WTC11 (cell line): Measurements from ENCODE around the gene SFT2D2. TPM values are rescaled to one million over a fixed set of nuclear protein-coding genes. Genes with fewer than 3 reads are reported as not detected.

Source experiments
- ATAC-seq: fragments of 200-7000 bp; cut with Tn5 transposase; 2 replicates; pipeline ENCODE4 v1.10.0; 2021; ENCODE audit warnings: mild to moderate bottlenecking, moderate library complexity
- CTCF ChIA-PET: fragments of 300-600 bp; sonication (Branson Sonifier 250); formaldehyde crosslinking; loops from one replicate; lab custom pipeline; 2021; ENCODE audit warnings: antibody characterized with exemption; lab: Charles Lee
- POLR2A ChIA-PET: fragments of 350-600 bp; sonication (Branson Sonifier 250); formaldehyde crosslinking; loops from one replicate; lab custom pipeline; 2021; ENCODE audit warnings: antibody characterized with exemption; lab: Charles Lee
- DNase-seq: peaks from one replicate; pipeline ENCODE4 v3.0.0; 2021; ENCODE audit warnings: low spot score
- H3K27ac Mint-ChIP-seq: 2 replicates; pipeline ENCODE4 v1.8.0; 2021; ENCODE audit warnings: mixed read lengths
- H3K27me3 Mint-ChIP-seq: 2 replicates; pipeline ENCODE4 v1.8.0; 2021; ENCODE audit warnings: low read depth, mild to moderate bottlenecking, moderate library complexity, mixed read lengths
- H3K36me3 Mint-ChIP-seq: 2 replicates; pipeline ENCODE4 v1.8.0; 2021; ENCODE audit warnings: mixed read lengths
- H3K4me1 Mint-ChIP-seq: 2 replicates; pipeline ENCODE4 v1.8.0; 2022; ENCODE audit warnings: mixed read lengths
- H3K4me3 Mint-ChIP-seq: 2 replicates; pipeline ENCODE4 v1.8.0; 2021; ENCODE audit warnings: mild to moderate bottlenecking, moderate library complexity, mixed read lengths
- H3K9me3 Mint-ChIP-seq: 2 replicates; pipeline ENCODE4 v1.8.0; 2021; ENCODE audit warnings: mixed read lengths
- EMX1 ChIP-seq: fragments of 250-450 bp; sonication (Bioruptor Pico); IDR thresholded peaks from 2 replicates; pipeline ENCODE4 v1.8.0; 2021; ENCODE audit warnings: mild to moderate bottlenecking
- FOXP1 ChIP-seq: sonication (generic); formaldehyde crosslinking; IDR thresholded peaks from 2 replicates; pipeline ENCODE4 v1.8.0; 2022; ENCODE audit warnings: missing genetic modification reagents, mild to moderate bottlenecking, moderate library complexity, borderline replicate concordance
- GRHL2 ChIP-seq: fragments of 250-450 bp; sonication (Bioruptor Pico); IDR thresholded peaks from 2 replicates; pipeline ENCODE4 v1.8.0; 2022; ENCODE audit warnings: mild to moderate bottlenecking, moderate library complexity; ENCODE audit not compliant: insufficient replicate concordance, severe bottlenecking
- IRF2 ChIP-seq: sonication (generic); formaldehyde crosslinking; IDR thresholded peaks from 2 replicates; pipeline ENCODE4 v1.8.0; 2022; ENCODE audit warnings: low read depth, missing genetic modification reagents, borderline replicate concordance
- NR1H2 ChIP-seq: sonication (generic); formaldehyde crosslinking; IDR thresholded peaks from 2 replicates; pipeline ENCODE4 v1.9.0; 2021; ENCODE audit warnings: mild to moderate bottlenecking, moderate library complexity, missing genetic modification reagents
- RELA ChIP-seq: sonication (generic); formaldehyde crosslinking; IDR thresholded peaks from 2 replicates; pipeline ENCODE4 v1.8.1; 2022; ENCODE audit warnings: missing genetic modification reagents, mild to moderate bottlenecking, borderline replicate concordance
- RORB ChIP-seq: fragments of 250-450 bp; sonication (Bioruptor Pico); IDR thresholded peaks from 2 replicates; pipeline ENCODE4 v1.9.0; 2021; ENCODE audit warnings: mild to moderate bottlenecking
- SMAD3 ChIP-seq: sonication (generic); formaldehyde crosslinking; IDR thresholded peaks from 2 replicates; pipeline ENCODE4 v1.8.0; 2022; ENCODE audit warnings: missing genetic modification reagents, mild to moderate bottlenecking, borderline replicate concordance
- TCF7 ChIP-seq: sonication (generic); formaldehyde crosslinking; IDR thresholded peaks from 2 replicates; pipeline ENCODE4 v1.8.0; 2022; ENCODE audit warnings: mild to moderate bottlenecking, low read depth, missing genetic modification reagents, moderate library complexity
- ZNF263 ChIP-seq: sonication (generic); formaldehyde crosslinking; IDR thresholded peaks from 2 replicates; pipeline ENCODE4 v1.8.1; 2022; ENCODE audit warnings: low read depth, mild to moderate bottlenecking, moderate library complexity, missing genetic modification reagents
- ZNF425 ChIP-seq: fragments of 250-450 bp; sonication (Bioruptor Pico); conservative IDR thresholded peaks from 2 replicates; pipeline ENCODE4 v1.9.0; 2021; ENCODE audit warnings: mild to moderate bottlenecking
- ZNF512 ChIP-seq: sonication (generic); formaldehyde crosslinking; IDR thresholded peaks from 2 replicates; pipeline ENCODE4 v1.8.1; 2022; ENCODE audit warnings: missing genetic modification reagents, borderline replicate concordance
- total RNA-seq: library from RNA; stranded (reverse); gene quantifications from 3 replicates; pipeline ENCODE4 v1.2.3, GENCODE V29; 2021
- TF ChIP-seq, protein P1 (sequence below): fragments of 250-450 bp; sonication (Bioruptor Pico); IDR thresholded peaks from 2 replicates; pipeline ENCODE4 v1.8.0; 2021; ENCODE audit warnings: mild to moderate bottlenecking
- TF ChIP-seq, protein P2 (sequence below): sonication (generic); formaldehyde crosslinking; IDR thresholded peaks from 2 replicates; pipeline ENCODE4 v1.8.0; 2022; ENCODE audit warnings: mild to moderate bottlenecking, missing genetic modification reagents
- TF ChIP-seq, protein P3 (sequence below): fragments of 250-450 bp; sonication (Bioruptor Pico); IDR thresholded peaks from 2 replicates; pipeline ENCODE4 v1.9.0; 2021; ENCODE audit warnings: mild to moderate bottlenecking, borderline replicate concordance
- TF ChIP-seq, protein P4 (sequence below): sonication (generic); formaldehyde crosslinking; IDR thresholded peaks from 2 replicates; pipeline ENCODE4 v1.8.1; 2023; ENCODE audit warnings: mild to moderate bottlenecking, missing genetic modification reagents, borderline replicate concordance
- TF ChIP-seq, protein P5 (sequence below): fragments of 200-600 bp; IDR thresholded peaks from 2 replicates; pipeline ENCODE4 v1.8.0; 2022; ENCODE audit warnings: antibody characterized with exemption

The SFT2D2 gene
- total RNA-seq, 1 experiment from 2014 or later, result 23.2 TPM

GRCh38 chr1:168225476-168226190 is at the start of gene SFT2D2 (continued):
- peak; percentile 98 for TF ChIP-seq FOXP1 (CRISPR knock-in tag)
- TF ChIP-seq NR1H2 (CRISPR knock-in tag), result peak; percentile 63; the same call in 1 of the 2 replicates
- no peak for TF ChIP-seq EMX1 (CRISPR knock-in tag)
- peak; percentile 58 for TF ChIP-seq SMAD3 (CRISPR knock-in tag)
- no peak for TF ChIP-seq RORB (CRISPR knock-in tag)
- TF ChIP-seq TCF7 (CRISPR knock-in tag), result 0 out of 2 replicates have a peak, but pooled peaks have one; percentile 24
- TF ChIP-seq RELA (CRISPR knock-in tag), result peak; percentile 69; the same call in 1 of the 2 replicates
- no peak for TF ChIP-seq ZNF425
- TF ChIP-seq, protein P1, sequence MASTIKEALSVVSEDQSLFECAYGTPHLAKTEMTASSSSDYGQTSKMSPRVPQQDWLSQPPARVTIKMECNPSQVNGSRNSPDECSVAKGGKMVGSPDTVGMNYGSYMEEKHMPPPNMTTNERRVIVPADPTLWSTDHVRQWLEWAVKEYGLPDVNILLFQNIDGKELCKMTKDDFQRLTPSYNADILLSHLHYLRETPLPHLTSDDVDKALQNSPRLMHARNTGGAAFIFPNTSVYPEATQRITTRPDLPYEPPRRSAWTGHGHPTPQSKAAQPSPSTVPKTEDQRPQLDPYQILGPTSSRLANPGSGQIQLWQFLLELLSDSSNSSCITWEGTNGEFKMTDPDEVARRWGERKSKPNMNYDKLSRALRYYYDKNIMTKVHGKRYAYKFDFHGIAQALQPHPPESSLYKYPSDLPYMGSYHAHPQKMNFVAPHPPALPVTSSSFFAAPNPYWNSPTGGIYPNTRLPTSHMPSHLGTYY (CRISPR knock-in tag), result no peak
- TF ChIP-seq, protein P2, sequence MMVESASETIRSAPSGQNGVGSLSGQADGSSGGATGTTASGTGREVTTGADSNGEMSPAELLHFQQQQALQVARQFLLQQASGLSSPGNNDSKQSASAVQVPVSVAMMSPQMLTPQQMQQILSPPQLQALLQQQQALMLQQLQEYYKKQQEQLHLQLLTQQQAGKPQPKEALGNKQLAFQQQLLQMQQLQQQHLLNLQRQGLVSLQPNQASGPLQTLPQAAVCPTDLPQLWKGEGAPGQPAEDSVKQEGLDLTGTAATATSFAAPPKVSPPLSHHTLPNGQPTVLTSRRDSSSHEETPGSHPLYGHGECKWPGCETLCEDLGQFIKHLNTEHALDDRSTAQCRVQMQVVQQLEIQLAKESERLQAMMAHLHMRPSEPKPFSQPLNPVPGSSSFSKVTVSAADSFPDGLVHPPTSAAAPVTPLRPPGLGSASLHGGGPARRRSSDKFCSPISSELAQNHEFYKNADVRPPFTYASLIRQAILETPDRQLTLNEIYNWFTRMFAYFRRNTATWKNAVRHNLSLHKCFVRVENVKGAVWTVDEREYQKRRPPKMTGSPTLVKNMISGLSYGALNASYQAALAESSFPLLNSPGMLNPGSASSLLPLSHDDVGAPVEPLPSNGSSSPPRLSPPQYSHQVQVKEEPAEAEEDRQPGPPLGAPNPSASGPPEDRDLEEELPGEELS (CRISPR knock-in tag), result peak; percentile 92
- TF ChIP-seq IRF2 (CRISPR knock-in tag), result no peak
- TF ChIP-seq, protein P3, sequence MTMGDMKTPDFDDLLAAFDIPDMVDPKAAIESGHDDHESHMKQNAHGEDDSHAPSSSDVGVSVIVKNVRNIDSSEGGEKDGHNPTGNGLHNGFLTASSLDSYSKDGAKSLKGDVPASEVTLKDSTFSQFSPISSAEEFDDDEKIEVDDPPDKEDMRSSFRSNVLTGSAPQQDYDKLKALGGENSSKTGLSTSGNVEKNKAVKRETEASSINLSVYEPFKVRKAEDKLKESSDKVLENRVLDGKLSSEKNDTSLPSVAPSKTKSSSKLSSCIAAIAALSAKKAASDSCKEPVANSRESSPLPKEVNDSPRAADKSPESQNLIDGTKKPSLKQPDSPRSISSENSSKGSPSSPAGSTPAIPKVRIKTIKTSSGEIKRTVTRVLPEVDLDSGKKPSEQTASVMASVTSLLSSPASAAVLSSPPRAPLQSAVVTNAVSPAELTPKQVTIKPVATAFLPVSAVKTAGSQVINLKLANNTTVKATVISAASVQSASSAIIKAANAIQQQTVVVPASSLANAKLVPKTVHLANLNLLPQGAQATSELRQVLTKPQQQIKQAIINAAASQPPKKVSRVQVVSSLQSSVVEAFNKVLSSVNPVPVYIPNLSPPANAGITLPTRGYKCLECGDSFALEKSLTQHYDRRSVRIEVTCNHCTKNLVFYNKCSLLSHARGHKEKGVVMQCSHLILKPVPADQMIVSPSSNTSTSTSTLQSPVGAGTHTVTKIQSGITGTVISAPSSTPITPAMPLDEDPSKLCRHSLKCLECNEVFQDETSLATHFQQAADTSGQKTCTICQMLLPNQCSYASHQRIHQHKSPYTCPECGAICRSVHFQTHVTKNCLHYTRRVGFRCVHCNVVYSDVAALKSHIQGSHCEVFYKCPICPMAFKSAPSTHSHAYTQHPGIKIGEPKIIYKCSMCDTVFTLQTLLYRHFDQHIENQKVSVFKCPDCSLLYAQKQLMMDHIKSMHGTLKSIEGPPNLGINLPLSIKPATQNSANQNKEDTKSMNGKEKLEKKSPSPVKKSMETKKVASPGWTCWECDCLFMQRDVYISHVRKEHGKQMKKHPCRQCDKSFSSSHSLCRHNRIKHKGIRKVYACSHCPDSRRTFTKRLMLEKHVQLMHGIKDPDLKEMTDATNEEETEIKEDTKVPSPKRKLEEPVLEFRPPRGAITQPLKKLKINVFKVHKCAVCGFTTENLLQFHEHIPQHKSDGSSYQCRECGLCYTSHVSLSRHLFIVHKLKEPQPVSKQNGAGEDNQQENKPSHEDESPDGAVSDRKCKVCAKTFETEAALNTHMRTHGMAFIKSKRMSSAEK, result peak; percentile 95
- TF ChIP-seq ZNF263 (CRISPR knock-in tag), result peak; percentile 55; the same call in 1 of the 2 replicates

GRCh38 chr1:168178227-168178637 is 47.6 kb upstream of the SFT2D2 start:
- no peaks in the 10 kb centered on the region; the same call in none of the 2 replicates for H3K27me3 Mint-ChIP-seq
- H3K36me3 Mint-ChIP-seq, result no peaks in the 10 kb centered on the region
- no peak overlapping the region for H3K27ac Mint-ChIP-seq
- POLR2A ChIA-PET, result no interaction called here
- ATAC-seq (no peak), DNase-seq (no peak)
- no peak overlapping the region for H3K4me3 Mint-ChIP-seq
- H3K9me3 Mint-ChIP-seq, result no peaks in the 10 kb centered on the region
- CTCF ChIA-PET, result interaction anchor here (0.7 to 2.2 kb wide), 5 partner anchors 9 to 187 kb away, joined by 3 to 8 read pairs (median 3); no protein-coding TSS in a partner anchor
- H3K4me1 Mint-ChIP-seq, result 0 out of 2 replicates have a peak, but pooled peaks cover 2% of the 10 kb centered on the region
- TF ChIP-seq, protein P4, sequence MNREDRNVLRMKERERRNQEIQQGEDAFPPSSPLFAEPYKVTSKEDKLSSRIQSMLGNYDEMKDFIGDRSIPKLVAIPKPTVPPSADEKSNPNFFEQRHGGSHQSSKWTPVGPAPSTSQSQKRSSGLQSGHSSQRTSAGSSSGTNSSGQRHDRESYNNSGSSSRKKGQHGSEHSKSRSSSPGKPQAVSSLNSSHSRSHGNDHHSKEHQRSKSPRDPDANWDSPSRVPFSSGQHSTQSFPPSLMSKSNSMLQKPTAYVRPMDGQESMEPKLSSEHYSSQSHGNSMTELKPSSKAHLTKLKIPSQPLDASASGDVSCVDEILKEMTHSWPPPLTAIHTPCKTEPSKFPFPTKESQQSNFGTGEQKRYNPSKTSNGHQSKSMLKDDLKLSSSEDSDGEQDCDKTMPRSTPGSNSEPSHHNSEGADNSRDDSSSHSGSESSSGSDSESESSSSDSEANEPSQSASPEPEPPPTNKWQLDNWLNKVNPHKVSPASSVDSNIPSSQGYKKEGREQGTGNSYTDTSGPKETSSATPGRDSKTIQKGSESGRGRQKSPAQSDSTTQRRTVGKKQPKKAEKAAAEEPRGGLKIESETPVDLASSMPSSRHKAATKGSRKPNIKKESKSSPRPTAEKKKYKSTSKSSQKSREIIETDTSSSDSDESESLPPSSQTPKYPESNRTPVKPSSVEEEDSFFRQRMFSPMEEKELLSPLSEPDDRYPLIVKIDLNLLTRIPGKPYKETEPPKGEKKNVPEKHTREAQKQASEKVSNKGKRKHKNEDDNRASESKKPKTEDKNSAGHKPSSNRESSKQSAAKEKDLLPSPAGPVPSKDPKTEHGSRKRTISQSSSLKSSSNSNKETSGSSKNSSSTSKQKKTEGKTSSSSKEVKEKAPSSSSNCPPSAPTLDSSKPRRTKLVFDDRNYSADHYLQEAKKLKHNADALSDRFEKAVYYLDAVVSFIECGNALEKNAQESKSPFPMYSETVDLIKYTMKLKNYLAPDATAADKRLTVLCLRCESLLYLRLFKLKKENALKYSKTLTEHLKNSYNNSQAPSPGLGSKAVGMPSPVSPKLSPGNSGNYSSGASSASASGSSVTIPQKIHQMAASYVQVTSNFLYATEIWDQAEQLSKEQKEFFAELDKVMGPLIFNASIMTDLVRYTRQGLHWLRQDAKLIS (CRISPR knock-in tag), result no peak
- TF ChIP-seq, protein P5, sequence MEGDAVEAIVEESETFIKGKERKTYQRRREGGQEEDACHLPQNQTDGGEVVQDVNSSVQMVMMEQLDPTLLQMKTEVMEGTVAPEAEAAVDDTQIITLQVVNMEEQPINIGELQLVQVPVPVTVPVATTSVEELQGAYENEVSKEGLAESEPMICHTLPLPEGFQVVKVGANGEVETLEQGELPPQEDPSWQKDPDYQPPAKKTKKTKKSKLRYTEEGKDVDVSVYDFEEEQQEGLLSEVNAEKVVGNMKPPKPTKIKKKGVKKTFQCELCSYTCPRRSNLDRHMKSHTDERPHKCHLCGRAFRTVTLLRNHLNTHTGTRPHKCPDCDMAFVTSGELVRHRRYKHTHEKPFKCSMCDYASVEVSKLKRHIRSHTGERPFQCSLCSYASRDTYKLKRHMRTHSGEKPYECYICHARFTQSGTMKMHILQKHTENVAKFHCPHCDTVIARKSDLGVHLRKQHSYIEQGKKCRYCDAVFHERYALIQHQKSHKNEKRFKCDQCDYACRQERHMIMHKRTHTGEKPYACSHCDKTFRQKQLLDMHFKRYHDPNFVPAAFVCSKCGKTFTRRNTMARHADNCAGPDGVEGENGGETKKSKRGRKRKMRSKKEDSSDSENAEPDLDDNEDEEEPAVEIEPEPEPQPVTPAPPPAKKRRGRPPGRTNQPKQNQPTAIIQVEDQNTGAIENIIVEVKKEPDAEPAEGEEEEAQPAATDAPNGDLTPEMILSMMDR, result no peak
- TF ChIP-seq ZNF512 (CRISPR knock-in tag) (no peak), GRHL2 (no peak)
